ENCODE results near the gene PLXNC1. TPM values are rescaled to one million over a fixed set of nuclear protein-coding genes. Genes with fewer than 3 reads are reported as not detected.

Gene PLXNC1
- polyA plus RNA-seq, 1 of the 3 experiments (the other 2 are of a cell fraction), result 0.23 TPM

DNA sequence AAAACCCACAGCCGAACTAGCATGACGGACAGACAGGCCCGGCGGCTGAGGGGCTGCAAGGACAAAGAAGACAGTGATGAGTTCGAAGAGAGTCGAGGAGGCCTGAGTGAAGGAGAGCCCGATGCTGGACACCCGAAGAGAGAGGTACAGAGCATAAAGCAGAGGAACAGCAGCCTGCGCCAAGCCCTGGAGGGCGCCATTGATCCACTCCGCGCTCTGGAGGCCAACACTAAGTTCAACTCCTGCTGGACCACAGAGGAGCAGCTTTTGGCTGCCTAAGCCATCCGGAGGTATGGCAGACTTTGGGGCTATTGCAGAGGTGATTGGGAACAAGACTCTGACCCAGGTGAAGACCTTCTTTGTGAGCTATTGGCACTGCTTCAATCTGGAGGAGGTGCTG is 7.8 kb upstream of the PLXNC1 start:
- Histone ChIP-seq H3K9ac (no peak overlapping the region), H4K20me1 (ENCODE audit: insufficient read depth) (no peaks in the 10 kb centered on the region), H3K9me2 (no peaks in the 10 kb centered on the region), H3K4me3 (ENCODE audit: low read depth in 2 of 2, low read length in 1 of 2) (no peak overlapping the region), H3K36me3 (replicated peaks in 1 of 2; ENCODE audit: control insufficient read depth in 1 of 2, insufficient read depth in 2 of 2, low read length in 1 of 2) (no peaks in the 10 kb centered on the region), H3K79me2 (ENCODE audit: insufficient read depth) (no peaks in the 10 kb centered on the region), H3F3A (replicated peaks; ENCODE audit: insufficient read depth) (no peaks in the 10 kb centered on the region), H3K4me2 (no peak overlapping the region), H3K4me1 (ENCODE audit: control insufficient read depth in 1 of 2, insufficient read depth in 2 of 2, low read depth in 1 of 2, low read length in 1 of 2) (peaks cover 0 to 8% of the 10 kb centered on the region in 2 experiments; a peak in 2 of 4 replicates), H3K27me3 (ENCODE audit: insufficient read depth) (no peaks in the 10 kb centered on the region; the same call in 1 of the 2 replicates), H3K27ac (ENCODE audit: low read depth in 2 of 2, low read length in 1 of 2) (no peak overlapping the region), H2AFZ (ENCODE audit: low read depth) (no peak overlapping the region), H3K9me3 (no peaks in the 10 kb centered on the region)
- POLR2A ChIA-PET, result no interaction called here
- WGBS (ENCODE audit: low lambda C conversion rate), result 77% methylated on average over 13 of the region's 13 CpGs
- peak; percentile 58 for DNase-seq
- CTCF ChIA-PET, result interaction anchor here (0.6 to 0.7 kb wide), 2 partner anchors 390 to 395 kb away, joined by 3 to 7 read pairs; no protein-coding TSS in a partner anchor
- TF ChIP-seq RCOR1 (IDR thresholded peaks at IDR 0.05; ENCODE audit: low read length) (no peak), FOXJ3 (CRISPR knock-in tag; IDR thresholded peaks at IDR 0.05) (no peak), SIN3A (IDR thresholded peaks at IDR 0.05; ENCODE audit: borderline replicate concordance, low read depth, low read length) (no peak), GATA2 (CRISPR knock-in tag; IDR thresholded peaks at IDR 0.05) (no peak), RAD21 (IDR thresholded peaks at IDR 0.05; ENCODE audit: low read length) (peak; percentile 76), MEF2A (IDR thresholded peaks at IDR 0.05; ENCODE audit: borderline replicate concordance, low read depth) (no peak), FOSL2 (IDR thresholded peaks at IDR 0.05; ENCODE audit: borderline replicate concordance, low read depth) (no peak), RFX5 (IDR thresholded peaks at IDR 0.05; ENCODE audit: low read length) (no peak), EP300 (IDR thresholded peaks at IDR 0.05; ENCODE audit: borderline replicate concordance in 1 of 2, low read depth in 1 of 2, low read length in 1 of 2) (no peak), CHD2 (IDR thresholded peaks at IDR 0.05; ENCODE audit: low read length, partially characterized antibody) (no peak), NRF1 (IDR thresholded peaks at IDR 0.05; ENCODE audit: low read depth, low read length) (no peak), SMC3 (IDR thresholded peaks at IDR 0.05; ENCODE audit: low read depth, low read length) (peak; percentile 65)
- TF ChIP-seq, protein P1, sequence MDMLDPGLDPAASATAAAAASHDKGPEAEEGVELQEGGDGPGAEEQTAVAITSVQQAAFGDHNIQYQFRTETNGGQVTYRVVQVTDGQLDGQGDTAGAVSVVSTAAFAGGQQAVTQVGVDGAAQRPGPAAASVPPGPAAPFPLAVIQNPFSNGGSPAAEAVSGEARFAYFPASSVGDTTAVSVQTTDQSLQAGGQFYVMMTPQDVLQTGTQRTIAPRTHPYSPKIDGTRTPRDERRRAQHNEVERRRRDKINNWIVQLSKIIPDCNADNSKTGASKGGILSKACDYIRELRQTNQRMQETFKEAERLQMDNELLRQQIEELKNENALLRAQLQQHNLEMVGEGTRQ (IDR thresholded peaks at IDR 0.05; ENCODE audit: borderline replicate concordance, low read depth, low read length), result no peak
- TF ChIP-seq, protein P2, sequence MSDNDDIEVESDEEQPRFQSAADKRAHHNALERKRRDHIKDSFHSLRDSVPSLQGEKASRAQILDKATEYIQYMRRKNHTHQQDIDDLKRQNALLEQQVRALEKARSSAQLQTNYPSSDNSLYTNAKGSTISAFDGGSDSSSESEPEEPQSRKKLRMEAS (IDR thresholded peaks at IDR 0.05; ENCODE audit: low read depth), result no peak
- TF ChIP-seq, protein P3, sequence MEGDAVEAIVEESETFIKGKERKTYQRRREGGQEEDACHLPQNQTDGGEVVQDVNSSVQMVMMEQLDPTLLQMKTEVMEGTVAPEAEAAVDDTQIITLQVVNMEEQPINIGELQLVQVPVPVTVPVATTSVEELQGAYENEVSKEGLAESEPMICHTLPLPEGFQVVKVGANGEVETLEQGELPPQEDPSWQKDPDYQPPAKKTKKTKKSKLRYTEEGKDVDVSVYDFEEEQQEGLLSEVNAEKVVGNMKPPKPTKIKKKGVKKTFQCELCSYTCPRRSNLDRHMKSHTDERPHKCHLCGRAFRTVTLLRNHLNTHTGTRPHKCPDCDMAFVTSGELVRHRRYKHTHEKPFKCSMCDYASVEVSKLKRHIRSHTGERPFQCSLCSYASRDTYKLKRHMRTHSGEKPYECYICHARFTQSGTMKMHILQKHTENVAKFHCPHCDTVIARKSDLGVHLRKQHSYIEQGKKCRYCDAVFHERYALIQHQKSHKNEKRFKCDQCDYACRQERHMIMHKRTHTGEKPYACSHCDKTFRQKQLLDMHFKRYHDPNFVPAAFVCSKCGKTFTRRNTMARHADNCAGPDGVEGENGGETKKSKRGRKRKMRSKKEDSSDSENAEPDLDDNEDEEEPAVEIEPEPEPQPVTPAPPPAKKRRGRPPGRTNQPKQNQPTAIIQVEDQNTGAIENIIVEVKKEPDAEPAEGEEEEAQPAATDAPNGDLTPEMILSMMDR (IDR thresholded peaks at IDR 0.05), result peak; percentile 45
- TF ChIP-seq, protein P4, sequence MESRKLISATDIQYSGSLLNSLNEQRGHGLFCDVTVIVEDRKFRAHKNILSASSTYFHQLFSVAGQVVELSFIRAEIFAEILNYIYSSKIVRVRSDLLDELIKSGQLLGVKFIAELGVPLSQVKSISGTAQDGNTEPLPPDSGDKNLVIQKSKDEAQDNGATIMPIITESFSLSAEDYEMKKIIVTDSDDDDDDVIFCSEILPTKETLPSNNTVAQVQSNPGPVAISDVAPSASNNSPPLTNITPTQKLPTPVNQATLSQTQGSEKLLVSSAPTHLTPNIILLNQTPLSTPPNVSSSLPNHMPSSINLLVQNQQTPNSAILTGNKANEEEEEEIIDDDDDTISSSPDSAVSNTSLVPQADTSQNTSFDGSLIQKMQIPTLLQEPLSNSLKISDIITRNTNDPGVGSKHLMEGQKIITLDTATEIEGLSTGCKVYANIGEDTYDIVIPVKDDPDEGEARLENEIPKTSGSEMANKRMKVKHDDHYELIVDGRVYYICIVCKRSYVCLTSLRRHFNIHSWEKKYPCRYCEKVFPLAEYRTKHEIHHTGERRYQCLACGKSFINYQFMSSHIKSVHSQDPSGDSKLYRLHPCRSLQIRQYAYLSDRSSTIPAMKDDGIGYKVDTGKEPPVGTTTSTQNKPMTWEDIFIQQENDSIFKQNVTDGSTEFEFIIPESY (IDR thresholded peaks at IDR 0.05; ENCODE audit: borderline replicate concordance, low read depth), result no peak
- TF ChIP-seq, protein P5, sequence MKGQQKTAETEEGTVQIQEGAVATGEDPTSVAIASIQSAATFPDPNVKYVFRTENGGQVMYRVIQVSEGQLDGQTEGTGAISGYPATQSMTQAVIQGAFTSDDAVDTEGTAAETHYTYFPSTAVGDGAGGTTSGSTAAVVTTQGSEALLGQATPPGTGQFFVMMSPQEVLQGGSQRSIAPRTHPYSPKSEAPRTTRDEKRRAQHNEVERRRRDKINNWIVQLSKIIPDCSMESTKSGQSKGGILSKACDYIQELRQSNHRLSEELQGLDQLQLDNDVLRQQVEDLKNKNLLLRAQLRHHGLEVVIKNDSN (IDR thresholded peaks at IDR 0.05; ENCODE audit: borderline replicate concordance, low read depth), result no peak

Data from SK-N-SH (cell line).